ENCODE results near the gene SRPK3.
A peak's percentile ranks its signal among the peaks of the same experiment; 100 is the strongest.
"Not testable (repeated sequence)": the region's sequence is repeated elsewhere in the genome, so short reads cannot be mapped to it uniquely, and the experiment has no call there.

SRPK3 gene

GRCh38 chrX:153814591-153815315 is 33.9 kb downstream of the SRPK3 start:
- DNase-seq: no peak

GRCh38 chrX:153816831-153817690 is 36.2 kb downstream of the SRPK3 start:
- DNase-seq: no peak

- DNase-seq: not testable (repeated sequence)
These were observed 37.2 kb downstream of the SRPK3 start for GRCh38 chrX:153818064-153818463.

GRCh38 chrX:153818571-153819383 is 37.9 kb downstream of the SRPK3 start:
- peak in 1 of 2 experiments; percentile 39 for DNase-seq

- no peak for DNase-seq
These were observed 38.7 kb downstream of the SRPK3 start for GRCh38 chrX:153819384-153820040.

GRCh38 chrX:153820601-153821000 is 39.8 kb downstream of the SRPK3 start:
- peak; percentile 6 to 10 for DNase-seq

GRCh38 chrX:153821066-153821465 is 40.2 kb downstream of the SRPK3 start:
- DNase-seq: no peak

GRCh38 chrX:153824348-153824747 is 43.5 kb downstream of the SRPK3 start:
- DNase-seq: no peak

GRCh38 chrX:153825042-153825441 is 44.2 kb downstream of the SRPK3 start:
- no peak for DNase-seq

GRCh38 chrX:153827016-153827415 is 46.2 kb downstream of the SRPK3 start:
- DNase-seq: no peak

- DNase-seq: no peak
These were observed 47.1 kb downstream of the SRPK3 start for GRCh38 chrX:153827903-153828302.

GRCh38 chrX:153828308-153828707 is 47.5 kb downstream of the SRPK3 start:
- DNase-seq: no peak

GRCh38 chrX:153828723-153829548 is 48.1 kb downstream of the SRPK3 start:
- no peak for DNase-seq

GRCh38 chrX:153829549-153829798 is 48.6 kb downstream of the SRPK3 start:
- DNase-seq: no peak

GRCh38 chrX:153829799-153830639 is 49.2 kb downstream of the SRPK3 start, which contains the start of gene PDZD4:
PDZD4 (minus strand) TSS chrX:153830544; CDS start chrX:153830298, 246 bp downstream.
- no peak for DNase-seq

GRCh38 chrX:153830640-153831428 is 50.0 kb downstream of the SRPK3 start:
- no peak for DNase-seq

GRCh38 chrX:153831429-153832150 is 50.7 kb downstream of the SRPK3 start:
- DNase-seq: no peak

- no peak for DNase-seq
These were observed 51.9 kb downstream of the SRPK3 start for GRCh38 chrX:153832728-153833127.
